Measurements from ENCODE around the gene DHFR2. TPM values are rescaled to one million over a fixed set of nuclear protein-coding genes. Genes with fewer than 3 reads are reported as not detected.

Gene DHFR2
- 2.3 and 9.5 TPM in 2 replicates for total RNA-seq

DNA sequence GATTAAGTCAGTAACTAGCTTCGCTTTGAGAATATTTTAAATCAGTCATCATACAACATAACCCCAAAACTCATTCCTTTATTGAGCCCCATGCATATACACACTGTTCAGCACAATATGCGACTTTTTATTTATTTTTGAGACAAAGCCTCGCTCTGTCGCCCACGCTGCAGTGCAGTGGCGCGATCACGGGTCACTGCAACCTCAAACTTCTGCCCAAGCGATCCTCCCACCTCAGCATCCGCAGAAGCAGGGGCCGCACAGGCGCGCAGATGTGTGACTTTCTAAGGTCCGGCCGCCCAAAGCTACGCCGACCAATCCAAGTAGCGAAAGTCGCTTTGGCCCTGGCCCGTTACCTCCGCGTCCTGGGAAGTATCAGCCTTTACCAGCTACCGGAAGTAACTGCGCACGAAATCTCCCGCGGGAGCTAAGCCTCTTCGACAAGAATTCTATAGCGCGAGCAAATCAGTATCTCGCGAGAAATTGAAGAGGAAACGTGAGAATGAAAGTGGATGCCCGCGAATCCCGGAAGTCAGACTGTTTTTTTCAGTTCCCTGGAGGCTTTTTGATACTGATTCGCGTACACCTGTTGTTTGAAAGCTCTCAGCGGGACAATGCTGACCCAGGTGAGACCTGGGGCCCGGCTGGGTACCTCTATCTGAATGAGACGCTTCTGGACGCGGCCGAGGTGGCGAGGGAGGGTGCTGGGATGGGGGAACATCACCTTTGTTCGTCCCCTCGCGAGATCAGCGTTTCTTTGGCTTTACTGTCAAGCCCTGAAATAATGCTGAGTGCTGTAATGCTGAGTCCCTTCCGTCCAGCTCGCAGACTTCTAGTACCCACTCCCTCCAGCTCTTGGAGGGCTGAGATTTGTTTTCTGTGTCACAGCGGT lies at the start of gene DHFR2, which contains the start of gene NSUN3:
Gene DHFR2, minus strand, starts transcription at position 404 of the 892 bp plus-strand sequence. CDS start 1,405 bp downstream, outside the sequence.
Gene NSUN3, plus strand, starts transcription at position 549 of the 892 bp plus-strand sequence. Its CDS starts 66 bp downstream, at position 615.

DNA sequence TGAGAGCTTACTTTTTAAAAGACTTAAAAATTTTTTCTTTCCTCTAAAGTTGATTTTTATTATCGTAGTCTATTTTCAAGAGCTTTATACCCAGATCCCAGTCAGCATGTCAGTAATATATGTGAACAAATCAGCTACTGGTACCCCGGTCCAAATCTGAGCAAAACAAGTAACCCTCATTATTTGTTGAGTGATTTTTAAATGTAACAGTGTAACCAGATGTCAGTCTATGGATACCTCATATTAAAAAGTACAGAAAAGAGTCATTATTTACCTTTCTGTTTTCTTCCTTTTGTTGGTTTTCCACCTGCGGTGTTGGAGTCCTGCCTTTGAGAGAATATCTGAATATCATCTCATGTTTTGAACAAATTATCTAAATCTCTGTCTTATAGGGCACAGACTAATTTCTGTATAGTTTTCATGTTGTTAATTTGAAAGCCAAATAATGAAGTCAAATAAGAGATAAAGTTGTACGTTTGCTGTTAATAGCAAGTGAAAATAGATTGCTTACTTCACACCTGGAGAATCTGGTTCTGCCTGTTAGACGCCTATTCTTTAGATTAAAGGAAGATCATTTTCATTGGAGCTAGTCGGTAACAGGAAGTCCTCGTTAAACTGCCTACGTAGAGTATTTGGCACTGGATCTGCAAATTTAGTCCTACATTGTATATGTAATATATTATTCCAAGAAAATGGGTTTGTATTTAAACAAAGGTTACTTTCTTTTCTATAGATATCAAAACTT lies 34.5 kb downstream of the DHFR2 start, which contains the start of gene STX19:
Gene STX19, minus strand, starts transcription at position 505 of the 745 bp plus-strand sequence. CDS start 13,328 bp downstream, outside the sequence.

Other genes starting within 250 kb of the DHFR2 start
- gene PROS1, start 89.0 kb downstream of the DHFR2 start, total RNA-seq = 12.5 and 31.2 TPM in 2 replicates
- gene ARL13B, start 82.8 kb downstream of the DHFR2 start, total RNA-seq = 10.0 and 10.1 TPM in 2 replicates
- not detected in 2 replicates for gene STX19, start 34.3 kb downstream of the DHFR2 start, total RNA-seq
- gene NSUN3, start 145 bp upstream of the DHFR2 start, total RNA-seq = 6.3 and 9.5 TPM in 2 replicates

All from epithelial cell of alveolus of lung (primary cell).